Activated T-helper 2 cell treated with anti-CD3 and anti-CD28 coated beads, Interferon-gamma antibody, Interleukin-2, Interleukin-4, amounts not matched to agents 10 μg/mL and 5 μg/mL and 100 μg/mL, durations not matched to agents 14 hours and 24 hours and 36 hours (primary cell): ENCODE measurements around the gene TSPAN1. TPM values are rescaled to one million over a fixed set of nuclear protein-coding genes. Genes with fewer than 3 reads are reported as not detected.

ENCODE experiments used
- DNase-seq: peaks from one replicate; pipeline ENCODE4 v3.0.0; 2021; ENCODE audit warnings: low spot score
- H3K27ac Mint-ChIP-seq: one replicate; pipeline ENCODE4 v1.8.0; 2021; ENCODE audit warnings: mixed read lengths
- H3K27me3 Mint-ChIP-seq: one replicate; pipeline ENCODE4 v1.8.0; 2021; ENCODE audit warnings: low read depth, mixed read lengths
- H3K36me3 Mint-ChIP-seq: one replicate; pipeline ENCODE4 v1.8.0; 2021; ENCODE audit warnings: low read depth, mixed read lengths
- H3K4me1 Mint-ChIP-seq: one replicate; pipeline ENCODE4 v1.8.0; 2021; ENCODE audit warnings: low read depth, mixed read lengths
- H3K4me3 Mint-ChIP-seq: one replicate; pipeline ENCODE4 v1.8.0; 2021; ENCODE audit warnings: low read depth, mild to moderate bottlenecking, moderate library complexity, mixed read lengths
- H3K9me3 Mint-ChIP-seq: one replicate; pipeline ENCODE4 v1.8.0; 2021; ENCODE audit warnings: mixed read lengths
- intact Hi-C: fragments of 100-400 bp; cut with micrococcal nuclease; formaldehyde crosslinking; loops from one replicate; pipeline ENCODE4 v1.15.1; 2023
- total RNA-seq: library from RNA; stranded (reverse); gene quantifications from 2 replicates; pipeline ENCODE4 v1.2.3, GENCODE V29; 2022

TSPAN1 gene
- 0.46 TPM in 1 of 2 replicates, not detected in the other for total RNA-seq

- Mint-ChIP-seq H3K27me3 (peaks cover 14% of the 10 kb centered on the region), H3K9me3 (no peaks in the 10 kb centered on the region), H3K36me3 (no peaks in the 10 kb centered on the region), H3K4me1 (no peaks in the 10 kb centered on the region), H3K27ac (no peak within 1 kb of the TSS), H3K4me3 (no peak within 1 kb of the TSS)
- DNase-seq, result no peak
- intact Hi-C loops, result no loop called here
Measured at GRCh38 chr1:46174448-46175231, at the start of gene TSPAN1. TSPAN1 (plus strand) TSS chr1:46175087; CDS start chr1:46181108, 6,021 bp downstream.

- Mint-ChIP-seq H3K27me3 (peaks cover 45% of the 10 kb centered on the region), H3K27ac (no peak overlapping the region), H3K4me3 (no peak overlapping the region), H3K9me3 (no peaks in the 10 kb centered on the region), H3K36me3 (no peaks in the 10 kb centered on the region), H3K4me1 (peaks cover 16% of the 10 kb centered on the region)
- no peak for DNase-seq
- intact Hi-C loops, result no loop called here
Measured at GRCh38 chr1:46128344-46128743, 46.5 kb upstream of the TSPAN1 start.

GRCh38 chr1:46130121-46130520 lies 44.8 kb upstream of the TSPAN1 start:
- intact Hi-C loops, result loop anchor here (5.0 kb wide), 1 partner anchor 328 kb away; the partner anchor contains the start of gene MAST2
- Mint-ChIP-seq H3K4me3 (no peak overlapping the region), H3K9me3 (no peaks in the 10 kb centered on the region)

GRCh38 chr1:46130606-46131005 lies 44.3 kb upstream of the TSPAN1 start:
- Mint-ChIP-seq H3K36me3 (no peaks in the 10 kb centered on the region), H3K4me1 (peaks cover 24% of the 10 kb centered on the region), H3K27ac (no peak overlapping the region), H3K4me3 (no peak overlapping the region), H3K27me3 (peaks cover 51% of the 10 kb centered on the region), H3K9me3 (no peaks in the 10 kb centered on the region)
- DNase-seq, result no peak
- intact Hi-C loops, result loop anchor here (5.0 kb wide), 1 partner anchor 328 kb away; the partner anchor contains the start of gene MAST2

More at GRCh38 chr1:46130121-46130520, 44.8 kb upstream of the TSPAN1 start:
- H3K4me1 Mint-ChIP-seq, result peaks cover 24% of the 10 kb centered on the region
- no peaks in the 10 kb centered on the region for H3K36me3 Mint-ChIP-seq
- no peak overlapping the region for H3K27ac Mint-ChIP-seq
- H3K27me3 Mint-ChIP-seq, result peaks cover 52% of the 10 kb centered on the region
- DNase-seq, result no peak

GRCh38 chr1:46131093-46131492 lies 43.8 kb upstream of the TSPAN1 start:
- intact Hi-C loops, result loop anchor here (5.0 kb wide), 1 partner anchor 329 kb away; the partner anchor contains the start of gene MAST2
- DNase-seq, result no peak
- Mint-ChIP-seq H3K27me3 (peaks cover 52% of the 10 kb centered on the region), H3K9me3 (no peaks in the 10 kb centered on the region), H3K27ac (no peak overlapping the region), H3K4me3 (peak overlapping the region; percentile 94), H3K4me1 (peaks cover 24% of the 10 kb centered on the region), H3K36me3 (no peaks in the 10 kb centered on the region)

GRCh38 chr1:46131712-46132528 lies 43.0 kb upstream of the TSPAN1 start:
- Mint-ChIP-seq H3K4me1 (peaks cover 24% of the 10 kb centered on the region), H3K9me3 (no peaks in the 10 kb centered on the region), H3K27me3 (peaks cover 60% of the 10 kb centered on the region), H3K36me3 (no peaks in the 10 kb centered on the region), H3K27ac (peak overlapping the region; percentile 78), H3K4me3 (peak overlapping the region; percentile 94)
- intact Hi-C loops, result loop anchor here (5.0 kb wide), 1 partner anchor 330 kb away; the partner anchor contains the start of gene MAST2
- DNase-seq, result peak; percentile 15

- H3K4me1 Mint-ChIP-seq, result peaks cover 24% of the 10 kb centered on the region
- H3K27ac Mint-ChIP-seq, result peak within 1 kb of the TSS; percentile 96
- peak within 1 kb of the TSS; percentile 94 for H3K4me3 Mint-ChIP-seq
- peaks cover 62% of the 10 kb centered on the region for H3K27me3 Mint-ChIP-seq
- intact Hi-C loops, result loop anchor here (5.0 kb wide), 1 partner anchor 330 kb away; the partner anchor contains the start of gene MAST2
- peak; percentile 91 for DNase-seq
- H3K36me3 Mint-ChIP-seq, result no peaks in the 10 kb centered on the region
- H3K9me3 Mint-ChIP-seq, result no peaks in the 10 kb centered on the region
Measured at GRCh38 chr1:46132529-46133180, 42.2 kb upstream of the TSPAN1 start, which contains the start of gene PIK3R3. PIK3R3 (minus strand) TSS chr1:46132629; CDS start chr1:46131952, 677 bp downstream.

GRCh38 chr1:46133181-46133658 lies 41.7 kb upstream of the TSPAN1 start:
- H3K27ac Mint-ChIP-seq, result peak overlapping the region; percentile 96
- no peak for DNase-seq
- H3K36me3 Mint-ChIP-seq, result no peaks in the 10 kb centered on the region
- peak overlapping the region; percentile 94 for H3K4me3 Mint-ChIP-seq
- intact Hi-C loops, result loop anchor here (5.0 kb wide), 1 partner anchor 331 kb away; the partner anchor contains the start of gene MAST2
- peaks cover 59% of the 10 kb centered on the region for H3K27me3 Mint-ChIP-seq
- peaks cover 24% of the 10 kb centered on the region for H3K4me1 Mint-ChIP-seq
- H3K9me3 Mint-ChIP-seq, result no peaks in the 10 kb centered on the region

GRCh38 chr1:46133781-46134350 lies 41.0 kb upstream of the TSPAN1 start:
- peak overlapping the region; percentile 94 for H3K4me3 Mint-ChIP-seq
- no peaks in the 10 kb centered on the region for H3K36me3 Mint-ChIP-seq
- intact Hi-C loops, result loop anchor here (5.0 kb wide), 1 partner anchor 332 kb away; the partner anchor contains the start of gene MAST2
- H3K4me1 Mint-ChIP-seq, result peaks cover 24% of the 10 kb centered on the region
- no peak for DNase-seq
- H3K27me3 Mint-ChIP-seq, result peaks cover 59% of the 10 kb centered on the region
- H3K27ac Mint-ChIP-seq, result peak overlapping the region; percentile 6
- H3K9me3 Mint-ChIP-seq, result no peaks in the 10 kb centered on the region

- H3K4me3 Mint-ChIP-seq, result no peak overlapping the region
- no peak for DNase-seq
Measured at GRCh38 chr1:46134660-46135331, 40.1 kb upstream of the TSPAN1 start.

GRCh38 chr1:46136711-46137110 lies 38.2 kb upstream of the TSPAN1 start:
- H3K27me3 Mint-ChIP-seq, result peaks cover 42% of the 10 kb centered on the region
- H3K36me3 Mint-ChIP-seq, result no peaks in the 10 kb centered on the region
- no peak for DNase-seq
- H3K9me3 Mint-ChIP-seq, result no peaks in the 10 kb centered on the region
- H3K27ac Mint-ChIP-seq, result no peak overlapping the region
- H3K4me1 Mint-ChIP-seq, result peaks cover 16% of the 10 kb centered on the region
- no peak overlapping the region for H3K4me3 Mint-ChIP-seq
- intact Hi-C loops, result no loop called here

More at GRCh38 chr1:46134660-46135331, 40.1 kb upstream of the TSPAN1 start:
- Mint-ChIP-seq H3K4me1 (peaks cover 24% of the 10 kb centered on the region), H3K9me3 (no peaks in the 10 kb centered on the region), H3K27me3 (peaks cover 54% of the 10 kb centered on the region), H3K27ac (no peak overlapping the region), H3K36me3 (no peaks in the 10 kb centered on the region)
- intact Hi-C loops, result loop anchor here (5.0 kb wide), 1 partner anchor 332 kb away; the partner anchor contains the start of gene MAST2
